GM12878 (cell line): Measurements from ENCODE around the gene ANO10. TPM values are rescaled to one million over a fixed set of nuclear protein-coding genes. Genes with fewer than 3 reads are reported as not detected.

Source experiments
- ATAC-seq: fragments of 200-7000 bp; cut with Tn5 transposase; 3 replicates; pipeline ENCODE4 v1.9.1; 2020; ENCODE audit warnings: mild to moderate bottlenecking, moderate library complexity
- BruUV-seq: library from RNA; stranded (reverse); fragments of 400-500 nt; replicated peaks from 2 replicates; lab custom pipeline; 2021; lab: Mats Ljungman, UMichigan
- CTCF ChIA-PET: fragments of 300-600 bp; sonication (Branson Sonifier 250); formaldehyde crosslinking; extraction: SDS; loops from one replicate; lab custom pipeline; 2021; ENCODE audit warnings: inconsistent platforms; lab: Yijun Ruan, JAX
- POLR2A ChIA-PET: fragments of 350-600 bp; formaldehyde crosslinking; extraction: SDS; loops from one replicate; lab custom pipeline; 2021; ENCODE audit warnings: inconsistent platforms; lab: Charles Lee
- RAD21 ChIA-PET: fragments of 300-600 bp; sonication (Branson Sonifier 250); formaldehyde crosslinking; loops from one replicate; lab custom pipeline; 2023; ENCODE audit warnings: antibody characterized with exemption; ENCODE audit not compliant: unreplicated experiment; lab: Charles Lee
- SMC1A ChIA-PET: fragments of 300-600 bp; sonication (Branson Sonifier 250); formaldehyde crosslinking; loops from one replicate; lab custom pipeline; 2023; ENCODE audit not compliant: unreplicated experiment, uncharacterized antibody; lab: Charles Lee
- DNase-seq: peaks from one replicate; pipeline ENCODE4 v3.0.0-alpha.2; 2011; ENCODE audit warnings: low read depth, low spot score
- FAIRE-seq: peaks from 3 replicates; lab custom pipeline; 2011; peaks lifted over from hg19 to GRCh38; lab: Jason Lieb, UNC
- H2AFZ ChIP-seq: 2 replicates; pipeline ENCODE4 v1.6.0; 2011; ENCODE audit warnings: low read depth, low read length, control low read depth; ENCODE audit not compliant: control insufficient read depth
- H3K27ac ChIP-seq: 2 replicates; pipeline ENCODE4 v1.5.1; 2011; ENCODE audit warnings: control low read depth; ENCODE audit not compliant: control insufficient read depth, insufficient read depth
- H3K27me3 ChIP-seq, 2 experiments: replicated peaks in 1 of 2; 2 replicates each; pipeline versions ENCODE4 v1.6.0 to v1.6.1; 2011; ENCODE audit warnings: low read length in 1 of 2; ENCODE audit not compliant: control insufficient read depth in 2 of 2, insufficient read depth in 2 of 2
- H3K36me3 ChIP-seq, 2 experiments: 2 replicates each; pipeline ENCODE4 v1.5.1; 2011; ENCODE audit warnings: low read length in 1 of 2; ENCODE audit not compliant: control insufficient read depth in 2 of 2, insufficient read depth in 2 of 2
- H3K4me1 ChIP-seq: 2 replicates; pipeline ENCODE4 v1.6.1; 2011; ENCODE audit warnings: mild to moderate bottlenecking, low read length, moderate library complexity, mixed read lengths; ENCODE audit not compliant: control insufficient read depth, insufficient read depth
- H3K4me2 ChIP-seq: 2 replicates; pipeline ENCODE4 v1.6.0; 2011; ENCODE audit warnings: control low read depth; ENCODE audit not compliant: control insufficient read depth, insufficient read depth
- H3K4me3 ChIP-seq: fragments of 200-600 bp; sonication (generic); 2 replicates; pipeline ENCODE4 v1.5.1; 2016
- H3K79me2 ChIP-seq: 2 replicates; pipeline ENCODE4 v1.6.0; 2011; ENCODE audit warnings: low read length; ENCODE audit not compliant: control insufficient read depth, insufficient read depth
- H3K9ac ChIP-seq: 2 replicates; pipeline ENCODE4 v1.8.0; 2011; ENCODE audit warnings: low read length, control low read depth, mixed read lengths; ENCODE audit not compliant: control insufficient read depth, insufficient read depth
- H3K9me3 ChIP-seq: replicated peaks from 3 replicates; pipeline ENCODE4 v1.5.1; 2011; ENCODE audit warnings: mild to moderate bottlenecking, low read length; ENCODE audit not compliant: control insufficient read depth, insufficient read depth
- H4K20me1 ChIP-seq: 2 replicates; pipeline ENCODE4 v1.6.0; 2011; ENCODE audit not compliant: control insufficient read depth, insufficient read depth
- ATF2 ChIP-seq: IDR thresholded peaks from 2 replicates; pipeline ENCODE4 v1.6.1; 2012; ENCODE audit warnings: low read length, inconsistent platforms
- NR2C2 ChIP-seq: IDR thresholded peaks from 2 replicates; pipeline ENCODE4 v1.6.1; 2011; ENCODE audit warnings: borderline replicate concordance, low read depth; ENCODE audit not compliant: control insufficient read depth, insufficient read length
- TARDBP ChIP-seq: IDR thresholded peaks from 2 replicates; pipeline ENCODE4 v1.6.1; 2016; ENCODE audit warnings: borderline replicate concordance
- TCF7 ChIP-seq: IDR thresholded peaks from 2 replicates; pipeline ENCODE4 v1.6.1; 2014; ENCODE audit warnings: antibody characterized with exemption, borderline replicate concordance
- WGBS: methylation state at CpG from one replicate; pipeline ENCODE4 v1.1.6; 2016; ENCODE audit warnings: low lambda C conversion rate; ENCODE audit not compliant: insufficient replicate concordance, insufficient coverage; ENCODE audit errors: missing lambda C conversion rate; 5-methylcytosine and 5-hydroxymethylcytosine counted together
- in situ Hi-C: fragments of 300-500 bp; cut with MboI; formaldehyde crosslinking; loops from 9 replicates; pipeline ENCODE4 v1.14.3; 2018; ENCODE audit warnings: mixed read lengths
- intact Hi-C: fragments of 100-400 bp; cut with micrococcal nuclease; formaldehyde crosslinking; loops from one replicate; pipeline ENCODE4 v1.14.2; 2022; ENCODE audit not compliant: unreplicated experiment
- polyA plus RNA-seq, 11 experiments: library from polyadenylated mRNA; depleted of rRNA in 4 of 11; unstranded in 6 of 11; stranded (reverse) in 5 of 11; fragments of >200 nt; fragmentation: Nextera tagmentation in 4 of 11; fragmentation: Illumina TruSeq in 1 of 11; extraction: Ambion mirVana in 4 of 11; extraction: Trizol in 1 of 11; gene quantifications; 1 replicate in 1 of 11; 2 replicates in 10 of 11; pipeline versions ENCODE4 v1.2.1 to v1.2.3, GENCODE V29; 2011 to 2016; ENCODE audit warnings: inconsistent platforms in 2 of 11, missing spikeins in 2 of 11, low read depth in 1 of 11
- total RNA-seq, 4 experiments: library from RNA; depleted of rRNA in 3 of 4; stranded (reverse); fragments of >200 nt in 3 of 4; fragmentation: Illumina TruSeq in 1 of 4; extraction: Trizol in 1 of 4; gene quantifications; 2 replicates each; pipeline versions ENCODE4 v1.2.1 to v1.2.3, GENCODE V29; 2013 to 2021
- TF ChIP-seq, protein P1 (sequence below): fragments of 450-650 bp; formaldehyde crosslinking; IDR thresholded peaks from 2 replicates; pipeline ENCODE4 v1.4.0; 2020; ENCODE audit warnings: mild to moderate bottlenecking, moderate library complexity

ANO10 gene
- total and polyA plus RNA-seq, 10 of the 15 experiments (the other 5 are each of a cell fraction or from before 2014, with no cell fraction given): 0.29 to 21.9 (median 1.6) TPM

GRCh38 chr3:43615133-43615532 is 6.7 kb downstream of the ANO10 start:
- WGBS: 10% methylated on average over 1 of the region's 1 CpG
- Histone ChIP-seq H3K4me2 (no peak overlapping the region), H3K9ac (no peak overlapping the region), H3K4me1 (no peaks in the 10 kb centered on the region), H3K36me3 (no peaks in the 10 kb centered on the region), H2AFZ (no peak overlapping the region), H3K27ac (no peak overlapping the region), H3K9me3 (no peaks in the 10 kb centered on the region), H3K4me3 (no peak overlapping the region), H4K20me1 (no peaks in the 10 kb centered on the region), H3K79me2 (no peaks in the 10 kb centered on the region), H3K27me3 (no peaks in the 10 kb centered on the region)
- in situ Hi-C loops: no loop called here
- TF ChIP-seq NR2C2: no peak
- TF ChIP-seq TCF7: no peak
- BruUV-seq: no TSS peak
- ChIA-PET SMC1A (interaction anchor here (1.7 kb wide), 1 partner anchor 9 kb away, joined by 5 read pairs; no protein-coding TSS in a partner anchor), CTCF (no interaction called here), RAD21 (no interaction called here), POLR2A (no interaction called here)
- FAIRE-seq: no peak
- intact Hi-C loops: no loop called here
- DNase-seq: no peak
- no peak for ATAC-seq

GRCh38 chr3:43613976-43614375 is 7.8 kb downstream of the ANO10 start:
- H4K20me1 ChIP-seq: no peaks in the 10 kb centered on the region
- no peaks in the 10 kb centered on the region for H3K79me2 ChIP-seq
- H3K9me3 ChIP-seq: no peaks in the 10 kb centered on the region
- RAD21 ChIA-PET: no interaction called here
- no peak overlapping the region for H3K9ac ChIP-seq
- no peak for TF ChIP-seq TARDBP
- TF ChIP-seq, protein P1, sequence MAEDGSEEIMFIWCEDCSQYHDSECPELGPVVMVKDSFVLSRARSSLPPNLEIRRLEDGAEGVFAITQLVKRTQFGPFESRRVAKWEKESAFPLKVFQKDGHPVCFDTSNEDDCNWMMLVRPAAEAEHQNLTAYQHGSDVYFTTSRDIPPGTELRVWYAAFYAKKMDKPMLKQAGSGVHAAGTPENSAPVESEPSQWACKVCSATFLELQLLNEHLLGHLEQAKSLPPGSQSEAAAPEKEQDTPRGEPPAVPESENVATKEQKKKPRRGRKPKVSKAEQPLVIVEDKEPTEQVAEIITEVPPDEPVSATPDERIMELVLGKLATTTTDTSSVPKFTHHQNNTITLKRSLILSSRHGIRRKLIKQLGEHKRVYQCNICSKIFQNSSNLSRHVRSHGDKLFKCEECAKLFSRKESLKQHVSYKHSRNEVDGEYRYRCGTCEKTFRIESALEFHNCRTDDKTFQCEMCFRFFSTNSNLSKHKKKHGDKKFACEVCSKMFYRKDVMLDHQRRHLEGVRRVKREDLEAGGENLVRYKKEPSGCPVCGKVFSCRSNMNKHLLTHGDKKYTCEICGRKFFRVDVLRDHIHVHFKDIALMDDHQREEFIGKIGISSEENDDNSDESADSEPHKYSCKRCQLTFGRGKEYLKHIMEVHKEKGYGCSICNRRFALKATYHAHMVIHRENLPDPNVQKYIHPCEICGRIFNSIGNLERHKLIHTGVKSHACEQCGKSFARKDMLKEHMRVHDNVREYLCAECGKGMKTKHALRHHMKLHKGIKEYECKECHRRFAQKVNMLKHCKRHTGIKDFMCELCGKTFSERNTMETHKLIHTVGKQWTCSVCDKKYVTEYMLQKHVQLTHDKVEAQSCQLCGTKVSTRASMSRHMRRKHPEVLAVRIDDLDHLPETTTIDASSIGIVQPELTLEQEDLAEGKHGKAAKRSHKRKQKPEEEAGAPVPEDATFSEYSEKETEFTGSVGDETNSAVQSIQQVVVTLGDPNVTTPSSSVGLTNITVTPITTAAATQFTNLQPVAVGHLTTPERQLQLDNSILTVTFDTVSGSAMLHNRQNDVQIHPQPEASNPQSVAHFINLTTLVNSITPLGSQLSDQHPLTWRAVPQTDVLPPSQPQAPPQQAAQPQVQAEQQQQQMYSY (CRISPR knock-in tag): no peak
- no peak for TF ChIP-seq ATF2
- TF ChIP-seq, all 136 proteins: peak for 0
- H3K36me3 ChIP-seq: no peaks in the 10 kb centered on the region
- DNase-seq (no peak), FAIRE-seq (no peak), ATAC-seq (no peak)
- H2AFZ ChIP-seq: no peak overlapping the region
- in situ Hi-C loops (no loop called here), intact Hi-C loops (no loop called here)
- H3K4me2 ChIP-seq: no peak overlapping the region
- H3K4me1 ChIP-seq: no peaks in the 10 kb centered on the region
- WGBS: 49% methylated on average over 5 of the region's 5 CpGs
- SMC1A ChIA-PET: no interaction called here
- H3K27me3 ChIP-seq: no peaks in the 10 kb centered on the region
- no peak overlapping the region for H3K27ac ChIP-seq
- CTCF ChIA-PET: no interaction called here
- no peak overlapping the region for H3K4me3 ChIP-seq
- no TSS peak for BruUV-seq
- POLR2A ChIA-PET: no interaction called here
